Measurements from ENCODE around the gene KLHL29. TPM values are rescaled to one million over a fixed set of nuclear protein-coding genes. Genes with fewer than 3 reads are reported as not detected.

The KLHL29 gene
- total and polyA plus RNA-seq, 2 donors (not counting 1 experiment from before 2014, with no cell fraction given), result 1.3 to 3.4 TPM

- ATAC-seq (ENCODE audit: low read depth) (no peak), DNase-seq (no peak)
- no peak overlapping the region for H3K4me3 ChIP-seq (ENCODE audit: control extremely low read depth in 1 of 5, extremely low read depth in 1 of 5, insufficient read depth in 1 of 5, low read depth in 2 of 5, low read length in 4 of 5)
- H3K27me3 ChIP-seq (replicated peaks in 1 of 4; ENCODE audit: control extremely low read depth in 1 of 4, control insufficient read depth in 3 of 4, insufficient read depth in 4 of 4, low read length in 3 of 4), result peaks cover 0 to 4% (median 2%) of the 10 kb centered on the region in 4 experiments
- H3K9me3 ChIP-seq (ENCODE audit: control extremely low read depth in 1 of 3, control insufficient read depth in 2 of 3, insufficient read depth in 1 of 3, low read length in 2 of 3), result peaks cover 0 to 39% (median 15%) of the 10 kb centered on the region in 3 donors
- H3K4me2 ChIP-seq (replicated peaks; ENCODE audit: low read depth, low read length, poor library complexity, severe bottlenecking), result no peak overlapping the region
- Mint-ChIP-seq H3K9me3 (ENCODE audit: insufficient read depth) (peaks cover 4% of the 10 kb centered on the region), H3K4me3 (no peak overlapping the region), H3K27me3 (peaks cover 14% of the 10 kb centered on the region), H3K27ac (no peak overlapping the region), H3K4me1 (no peaks in the 10 kb centered on the region)
- H2AFZ ChIP-seq (ENCODE audit: insufficient read depth, low read depth, low read length, poor library complexity, severe bottlenecking), result no peak overlapping the region
- H3K9ac ChIP-seq (ENCODE audit: low read length), result no peak overlapping the region
- H4K20me1 ChIP-seq (ENCODE audit: control insufficient read depth, insufficient read depth, low read length, poor library complexity, severe bottlenecking), result no peaks in the 10 kb centered on the region
- H3K36me3 ChIP-seq (replicated peaks in 1 of 2; ENCODE audit: control extremely low read depth in 1 of 2, control insufficient read depth in 1 of 2, extremely low read depth in 1 of 2, insufficient read depth in 2 of 2, low read length in 1 of 2), result no peaks in the 10 kb centered on the region
- no peak for TF ChIP-seq EZH2 (IDR thresholded peaks at IDR 0.05; ENCODE audit: borderline replicate concordance, insufficient read depth, low read depth, low read length, poor library complexity, severe bottlenecking)
- TF ChIP-seq CTCF (IDR thresholded peaks at IDR 0.05), result no peak
- intact Hi-C loops (cut with micrococcal nuclease), result no loop called here
- H3K27ac ChIP-seq (ENCODE audit: low read length in 2 of 2), result no peak overlapping the region
- ChIA-PET POLR2A (no interaction called here), CTCF (no interaction called here)
- no peaks in the 10 kb centered on the region for H3K79me2 ChIP-seq (ENCODE audit: control insufficient read depth, insufficient read depth, low read length)
- no peaks in the 10 kb centered on the region for H3K4me1 ChIP-seq (ENCODE audit: control insufficient read depth in 2 of 2, insufficient read depth in 2 of 2, low read length in 2 of 2)
These were observed 222.0 kb downstream of the KLHL29 start for GRCh38 chr2:23606968-23607367.

GRCh38 chr2:23607925-23608324 is 222.9 kb downstream of the KLHL29 start:
- intact Hi-C loops (cut with micrococcal nuclease), result no loop called here
- H3K36me3 ChIP-seq (replicated peaks in 1 of 2; ENCODE audit: control extremely low read depth in 1 of 2, control insufficient read depth in 1 of 2, extremely low read depth in 1 of 2, insufficient read depth in 2 of 2, low read length in 1 of 2), result no peaks in the 10 kb centered on the region
- H3K9me3 Mint-ChIP-seq (ENCODE audit: insufficient read depth), result peaks cover 4% of the 10 kb centered on the region
- no peak overlapping the region for H2AFZ ChIP-seq (ENCODE audit: insufficient read depth, low read depth, low read length, poor library complexity, severe bottlenecking)
- no CpG with 5 or more reads among the region's 3 CpGs for WGBS (ENCODE audit: insufficient coverage)
- H3K4me1 Mint-ChIP-seq, result no peaks in the 10 kb centered on the region
- no peak overlapping the region for H3K4me2 ChIP-seq (replicated peaks; ENCODE audit: low read depth, low read length, poor library complexity, severe bottlenecking)
- CTCF ChIA-PET, result no interaction called here
- ATAC-seq (ENCODE audit: low read depth), result no peak
- H3K4me1 ChIP-seq (ENCODE audit: control insufficient read depth in 2 of 2, insufficient read depth in 2 of 2, low read length in 2 of 2), result no peaks in the 10 kb centered on the region
- no peak for DNase-seq
- no peaks in the 10 kb centered on the region for H4K20me1 ChIP-seq (ENCODE audit: control insufficient read depth, insufficient read depth, low read length, poor library complexity, severe bottlenecking)
- H3K27me3 Mint-ChIP-seq, result peaks cover 14% of the 10 kb centered on the region
- H3K9ac ChIP-seq (ENCODE audit: low read length), result no peak overlapping the region
- H3K9me3 ChIP-seq (ENCODE audit: control extremely low read depth in 1 of 3, control insufficient read depth in 2 of 3, insufficient read depth in 1 of 3, low read length in 2 of 3), result peaks cover 0 to 39% (median 15%) of the 10 kb centered on the region in 3 donors
- no peaks in the 10 kb centered on the region for H3K79me2 ChIP-seq (ENCODE audit: control insufficient read depth, insufficient read depth, low read length)
- peaks cover 0 to 4% (median 2%) of the 10 kb centered on the region in 4 experiments for H3K27me3 ChIP-seq (replicated peaks in 1 of 4; ENCODE audit: control extremely low read depth in 1 of 4, control insufficient read depth in 3 of 4, insufficient read depth in 4 of 4, low read length in 3 of 4)
- no peak overlapping the region for H3K4me3 Mint-ChIP-seq
- no peak overlapping the region for H3K27ac Mint-ChIP-seq
- TF ChIP-seq CTCF (IDR thresholded peaks at IDR 0.05) (no peak), EZH2 (IDR thresholded peaks at IDR 0.05; ENCODE audit: borderline replicate concordance, insufficient read depth, low read depth, low read length, poor library complexity, severe bottlenecking) (no peak)
- POLR2A ChIA-PET, result no interaction called here
- no peak overlapping the region for H3K27ac ChIP-seq (ENCODE audit: low read length in 2 of 2)
- H3K4me3 ChIP-seq (ENCODE audit: control extremely low read depth in 1 of 5, extremely low read depth in 1 of 5, insufficient read depth in 1 of 5, low read depth in 2 of 5, low read length in 4 of 5), result no peak overlapping the region

Data from B cell (primary cell).